CD4-positive, alpha-beta T cell treated with Interleukin-1 beta for 1 hour (primary cell): ENCODE data around the gene CDK5R2.
A peak's percentile ranks its signal among the peaks of the same experiment; 100 is the strongest.
"Not testable (repeated sequence)": the region's sequence is repeated elsewhere in the genome, so short reads cannot be mapped to it uniquely, and the experiment has no call there.

Source experiments
- DNase-seq, 2 donors: peaks; one replicate each; pipeline ENCODE4 v3.0.0-alpha.2; 2020 to 2022

Gene CDK5R2

DNA sequence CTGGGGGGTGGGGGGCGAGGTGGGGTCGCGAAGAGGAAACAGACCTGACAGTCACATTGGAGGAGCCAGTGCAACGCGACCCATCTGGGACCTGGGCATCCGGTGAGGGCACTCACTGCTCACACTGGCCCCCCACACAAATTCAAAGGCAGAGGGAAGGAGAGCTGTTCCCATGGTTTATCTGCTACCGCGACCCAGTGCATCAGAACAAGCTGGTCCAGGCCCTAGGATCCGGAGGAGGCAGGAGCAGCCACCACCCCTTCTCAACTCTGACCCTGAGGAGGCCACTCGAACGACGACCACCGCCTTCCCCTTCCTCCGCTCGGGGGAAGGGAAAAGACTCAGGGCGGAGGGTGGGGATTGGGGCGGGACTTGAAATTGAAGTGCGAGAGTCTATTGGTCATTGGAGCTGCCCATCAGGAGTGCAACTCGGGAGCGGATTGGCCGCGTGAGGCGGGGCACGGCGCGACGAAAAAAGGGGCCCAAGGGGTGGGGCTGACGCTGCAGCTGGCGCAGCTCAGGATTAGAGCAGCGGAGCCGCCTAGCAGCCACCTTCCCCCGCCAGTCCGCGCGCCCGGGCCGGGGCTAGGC is at the start of gene CDK5R2:
CDK5R2 (plus strand) TSS at position 526 of the 591 bp plus-strand sequence. CDS start 155 bp downstream, outside the sequence.
- peak; percentile 69 to 75 for DNase-seq

DNA sequence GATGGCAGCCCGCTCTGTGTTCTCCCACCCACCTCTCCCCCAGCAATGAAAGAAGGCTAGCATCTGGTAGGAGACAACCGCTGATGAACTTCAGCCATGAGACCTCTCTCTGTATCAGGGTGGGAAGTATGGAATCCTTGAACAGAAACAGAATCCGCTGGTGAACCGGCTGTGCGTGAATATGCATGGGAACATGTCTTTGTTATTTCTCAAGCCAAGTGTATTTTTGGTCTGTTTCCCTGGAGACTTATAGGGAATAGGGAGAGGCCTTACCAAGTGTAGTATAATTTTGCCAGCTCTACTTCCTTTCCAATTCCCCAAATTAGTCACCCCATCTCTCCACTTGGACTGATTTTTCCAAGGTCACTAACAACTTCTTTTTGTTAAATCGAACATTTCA is 48.7 kb upstream of the CDK5R2 start:
- DNase-seq: no peak

DNA sequence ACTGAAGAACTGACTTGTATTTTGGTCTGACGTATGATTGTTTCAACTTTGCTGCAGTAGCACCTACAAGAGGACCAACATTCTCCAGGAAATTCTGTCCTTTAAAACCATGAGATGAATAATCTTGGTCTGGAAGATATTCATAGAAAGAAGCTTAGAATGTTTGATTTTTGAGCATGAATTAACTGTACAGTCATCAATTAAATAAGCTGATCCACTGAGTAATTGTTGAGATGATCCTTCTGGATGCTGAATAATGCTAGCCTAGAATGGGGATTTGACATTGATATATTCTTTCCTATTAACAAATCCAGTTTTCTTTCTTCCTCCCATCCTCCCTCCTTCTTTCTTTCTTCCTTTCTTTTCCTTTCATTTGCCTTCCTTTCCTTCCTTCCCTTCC is 39.0 kb upstream of the CDK5R2 start:
- no peak for DNase-seq

DNA sequence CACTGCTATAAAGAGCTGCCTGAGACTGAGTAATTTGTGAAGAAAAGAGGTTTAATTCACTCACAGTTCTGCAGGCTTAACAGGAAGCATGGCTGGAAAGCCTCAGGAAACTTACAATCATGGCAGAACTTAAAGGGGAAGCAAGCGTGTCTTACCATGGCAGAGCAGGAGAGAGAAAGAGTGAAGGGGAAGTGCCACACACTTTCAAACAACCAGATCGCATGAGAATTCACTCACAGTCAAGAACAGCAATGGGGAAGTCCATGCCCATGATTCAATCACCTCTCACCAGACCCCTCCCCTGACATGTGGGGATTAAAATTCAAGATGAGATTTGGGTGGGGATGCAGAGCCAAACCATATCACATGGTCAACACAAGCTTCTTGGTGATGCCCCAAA is 34.7 kb upstream of the CDK5R2 start:
- DNase-seq: no peak

DNA sequence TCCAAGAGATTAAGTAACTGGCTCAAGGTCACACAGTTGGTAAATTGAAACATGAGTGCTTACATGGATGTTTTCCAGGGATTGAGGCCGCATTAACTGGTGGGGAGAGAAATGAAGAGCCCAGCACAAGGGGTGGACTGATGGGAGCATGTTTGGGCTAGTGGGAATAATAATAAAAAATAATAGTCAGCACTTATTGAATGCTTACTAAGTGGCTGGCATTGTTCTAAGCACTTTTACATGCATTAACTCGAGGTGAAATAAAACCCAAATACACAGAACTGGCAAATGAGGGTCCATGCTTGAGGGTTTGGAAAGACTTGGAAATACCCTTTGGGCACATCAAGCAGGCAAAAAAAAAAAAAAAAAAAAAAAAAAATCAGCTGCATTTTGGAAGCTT is 34.0 kb upstream of the CDK5R2 start:
- no peak for DNase-seq

DNA sequence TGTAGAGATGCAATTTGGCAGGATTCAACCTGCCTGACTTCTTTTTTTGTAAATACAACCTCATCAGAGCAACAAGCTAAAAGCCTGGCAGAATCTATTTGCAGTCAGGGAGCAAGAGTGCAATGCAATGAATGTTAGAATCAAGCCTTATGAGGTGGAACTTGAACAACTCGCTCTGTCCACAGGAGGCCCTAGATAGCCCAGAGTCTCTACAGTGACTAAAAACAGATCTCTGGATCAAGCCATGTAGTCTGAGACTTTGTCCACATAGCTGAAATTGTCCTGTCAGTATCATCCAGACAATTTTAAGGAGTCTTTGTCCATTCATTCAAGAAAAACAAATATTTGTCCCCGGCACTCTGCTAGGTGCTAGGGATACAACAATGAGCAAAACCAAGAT is 32.0 kb upstream of the CDK5R2 start:
- no peak for DNase-seq

DNA sequence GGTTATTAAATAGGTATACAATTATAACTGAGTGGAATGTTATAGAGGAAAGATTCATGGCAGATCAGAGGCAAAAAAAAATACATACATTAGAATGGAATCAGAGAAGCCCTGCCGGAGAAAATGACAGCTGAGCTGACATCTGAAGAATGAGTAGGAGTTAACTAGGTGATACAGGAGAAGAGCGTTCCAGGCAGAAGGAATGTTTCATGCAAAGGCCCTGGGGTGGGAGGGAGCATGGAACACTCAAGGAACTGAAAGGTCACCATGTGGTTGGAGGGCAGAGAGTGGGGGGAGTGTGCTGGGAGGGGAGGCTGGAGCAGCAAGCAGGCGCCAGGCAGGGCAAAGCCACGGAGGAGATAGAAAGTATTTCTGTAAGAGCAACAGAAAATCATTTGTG is 31.6 kb upstream of the CDK5R2 start:
- DNase-seq: no peak

DNA sequence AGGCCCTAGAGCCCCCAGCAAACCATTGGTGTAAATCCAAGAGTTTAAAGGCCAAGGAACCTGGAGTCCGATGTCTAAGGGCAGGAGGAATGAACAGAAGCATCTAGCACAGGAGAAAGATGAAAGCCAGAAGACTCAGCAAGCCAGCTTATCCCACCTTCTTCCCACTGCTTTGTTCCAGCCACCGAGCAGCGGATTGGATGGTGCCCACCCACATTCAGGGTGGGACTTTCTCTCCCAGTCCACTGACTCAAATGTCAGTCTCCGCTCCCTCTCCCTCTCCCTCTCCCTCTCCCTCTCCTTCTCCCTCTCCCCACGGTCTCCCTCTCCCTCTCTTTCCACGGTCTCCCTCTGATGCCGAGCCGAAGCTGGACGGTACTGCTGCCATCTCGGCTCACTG is 29.0 kb upstream of the CDK5R2 start:
- DNase-seq: not testable (repeated sequence)

DNA sequence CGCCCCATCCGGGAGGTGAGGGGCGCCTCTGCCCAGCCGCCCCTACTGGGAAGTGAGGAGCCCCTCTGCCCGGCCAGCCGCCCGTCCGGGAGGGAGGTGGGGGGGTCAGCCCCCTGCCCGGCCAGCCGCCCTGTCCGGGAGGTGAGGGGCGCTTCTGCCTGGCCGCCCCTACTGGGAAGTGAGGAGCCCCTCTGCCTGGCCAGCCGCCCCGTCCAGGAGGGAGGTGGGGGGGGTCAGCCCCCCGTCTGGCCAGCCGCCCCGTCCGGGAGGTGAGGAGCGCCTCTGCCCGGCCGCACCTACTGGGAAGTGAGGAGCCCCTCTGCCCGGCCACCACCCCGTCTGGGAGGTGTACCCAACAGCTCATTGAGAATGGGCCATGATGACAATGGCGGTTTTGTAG is 27.7 kb upstream of the CDK5R2 start:
- not testable (repeated sequence) for DNase-seq

DNA sequence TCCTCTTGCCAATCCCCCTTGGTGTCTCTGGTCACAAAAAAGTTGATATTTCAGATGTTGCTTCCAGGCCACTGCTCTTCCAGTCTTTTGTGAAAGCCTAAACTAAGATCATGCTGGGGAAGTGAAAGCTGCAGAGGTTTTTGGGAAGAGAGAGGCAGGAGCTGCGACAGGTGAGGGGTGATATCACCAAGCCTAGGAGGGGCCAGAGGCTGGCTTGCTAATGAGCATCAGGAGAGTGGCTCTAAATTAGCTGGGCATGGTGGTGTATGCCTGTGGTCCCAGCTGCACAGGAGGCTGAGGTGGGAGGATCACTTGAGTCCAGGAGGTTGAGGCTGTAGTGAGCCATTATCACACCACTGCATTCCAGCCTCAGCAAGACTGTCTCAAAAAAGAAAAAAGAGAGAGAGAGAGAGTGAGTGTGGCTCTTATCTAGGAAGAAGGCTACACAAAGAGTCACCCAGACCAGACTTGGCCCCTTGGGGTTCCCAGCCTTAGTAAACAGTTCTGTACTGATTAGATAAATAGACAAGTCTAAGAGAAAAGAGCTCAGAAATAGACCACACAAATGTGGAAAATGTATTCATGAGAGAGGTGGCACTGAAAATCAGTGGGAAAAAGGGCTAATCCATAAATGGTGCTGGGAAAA is 14.6 kb upstream of the CDK5R2 start:
- DNase-seq: no peak

DNA sequence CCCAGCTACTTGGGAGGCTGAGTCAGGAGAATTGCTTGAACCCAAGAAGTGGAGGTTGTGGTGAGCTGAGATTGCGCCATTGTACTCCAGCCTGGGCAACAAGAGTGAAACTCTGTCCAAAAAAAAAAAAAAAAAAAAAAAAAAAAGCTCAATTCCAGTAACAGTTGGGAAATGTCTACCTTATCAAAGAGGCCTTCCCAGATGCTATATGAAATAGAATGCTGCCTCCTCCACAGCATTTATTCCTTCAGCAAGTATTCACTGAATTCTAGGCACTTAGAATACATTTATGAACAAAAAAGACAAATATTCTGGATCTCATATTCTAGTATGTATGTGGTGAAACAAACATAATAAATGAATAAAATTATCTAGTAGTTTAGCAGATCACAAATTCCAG is 12.8 kb upstream of the CDK5R2 start:
- no peak for DNase-seq

DNA sequence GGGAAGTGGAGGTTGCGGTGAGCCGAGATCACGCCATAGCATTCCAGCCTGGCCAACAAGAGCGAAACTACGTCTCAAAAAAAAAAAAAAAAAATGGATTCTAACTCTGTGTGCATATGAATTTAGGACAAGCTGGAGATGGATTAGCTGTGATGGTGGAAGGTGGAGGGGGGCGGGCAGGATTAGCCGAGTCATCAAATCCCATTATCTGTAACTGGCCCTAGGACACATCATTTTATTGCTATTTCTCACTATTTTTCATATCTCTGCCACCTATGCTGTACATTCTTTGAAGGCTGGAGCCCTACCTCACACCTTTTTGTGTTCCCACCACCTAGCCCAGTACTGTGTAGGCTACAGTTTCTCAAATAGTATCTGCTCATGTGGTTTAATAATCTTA is 7.3 kb upstream of the CDK5R2 start:
- no peak for DNase-seq

DNA sequence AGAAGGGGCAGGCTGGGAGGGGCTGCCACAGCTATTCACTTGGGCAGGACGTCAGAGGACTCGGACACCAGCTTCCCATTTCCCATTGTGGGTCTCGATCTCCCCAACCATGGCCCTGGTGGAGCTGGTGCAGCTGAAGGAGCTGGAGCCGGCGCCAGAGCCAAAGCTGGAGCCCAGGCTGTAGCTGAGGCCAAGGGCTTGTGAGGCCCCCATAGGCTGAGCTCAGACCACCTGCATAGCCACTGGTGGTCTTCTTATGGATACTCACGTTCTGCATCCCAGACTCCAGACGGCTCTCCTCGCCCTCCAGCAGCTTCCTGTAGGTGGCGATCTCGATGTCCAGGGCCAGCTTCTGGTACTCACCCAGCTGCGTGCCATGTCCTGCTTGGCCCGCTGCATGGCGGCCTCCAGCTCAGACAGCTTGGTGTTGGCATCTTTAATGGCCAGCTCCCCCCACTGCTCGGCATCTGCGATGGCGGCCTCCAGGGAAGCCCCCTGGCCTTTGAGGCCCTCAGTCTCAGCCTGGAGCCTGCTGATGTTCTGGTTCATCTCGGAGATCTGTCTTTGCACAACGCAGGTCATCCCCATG is 6.0 kb upstream of the CDK5R2 start:
- DNase-seq: no peak

DNA sequence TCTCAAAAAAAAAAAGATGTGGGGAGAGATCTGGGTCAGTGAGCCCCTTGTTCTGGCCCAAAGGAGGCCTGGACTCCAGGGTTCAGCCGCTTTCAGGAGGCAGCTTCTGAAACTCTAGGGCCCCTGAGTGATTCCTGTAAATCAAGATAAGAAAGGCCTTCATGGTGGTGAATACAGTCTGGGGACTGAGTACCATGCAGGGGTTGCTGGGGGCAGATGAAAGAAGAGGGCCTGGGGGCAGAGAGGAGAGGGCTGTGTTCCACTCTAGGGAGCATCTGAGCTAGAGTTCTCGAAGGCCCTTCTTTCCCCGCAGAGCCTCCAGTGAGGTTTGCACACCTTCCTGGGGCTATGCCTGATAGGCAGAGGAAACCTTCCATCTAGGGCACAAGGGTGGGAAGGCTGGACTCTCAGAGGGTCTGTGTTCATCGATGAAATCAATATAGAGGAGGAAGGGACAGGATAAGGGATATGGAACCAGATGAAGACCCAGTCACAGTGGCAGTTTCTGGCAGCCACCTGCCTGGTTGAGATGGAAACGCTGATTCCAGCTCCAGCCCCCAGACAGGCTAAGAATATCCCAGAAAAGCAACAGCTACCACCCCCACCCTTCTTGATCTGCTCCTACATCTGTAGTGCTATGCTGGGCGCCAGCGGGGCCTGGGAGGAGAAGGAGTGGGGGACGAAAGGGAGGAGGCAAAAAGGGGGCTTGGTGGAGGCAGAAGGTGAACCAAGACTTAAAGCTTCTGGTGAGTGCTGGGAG is 4.7 kb upstream of the CDK5R2 start:
- DNase-seq: no peak

DNA sequence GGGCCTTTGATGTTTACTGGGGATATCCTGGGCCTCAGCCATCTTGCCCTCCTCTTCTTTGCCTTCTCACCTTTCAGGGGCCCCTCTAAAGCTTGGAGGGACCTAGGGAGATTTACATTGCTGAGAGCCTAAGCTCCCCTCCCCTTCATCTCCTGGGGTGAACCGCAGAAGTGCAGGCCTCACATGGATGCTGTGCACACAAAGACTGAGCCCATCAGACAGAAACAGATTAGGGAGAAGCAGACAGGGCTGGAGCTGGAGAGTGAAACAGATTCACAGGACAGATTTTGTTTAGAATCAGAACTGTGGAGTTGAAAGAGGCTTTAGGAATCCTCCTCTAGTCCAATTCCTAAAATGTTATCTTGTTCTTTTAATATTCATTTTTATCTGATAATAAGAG is 3.4 kb upstream of the CDK5R2 start:
- DNase-seq: no peak

DNA sequence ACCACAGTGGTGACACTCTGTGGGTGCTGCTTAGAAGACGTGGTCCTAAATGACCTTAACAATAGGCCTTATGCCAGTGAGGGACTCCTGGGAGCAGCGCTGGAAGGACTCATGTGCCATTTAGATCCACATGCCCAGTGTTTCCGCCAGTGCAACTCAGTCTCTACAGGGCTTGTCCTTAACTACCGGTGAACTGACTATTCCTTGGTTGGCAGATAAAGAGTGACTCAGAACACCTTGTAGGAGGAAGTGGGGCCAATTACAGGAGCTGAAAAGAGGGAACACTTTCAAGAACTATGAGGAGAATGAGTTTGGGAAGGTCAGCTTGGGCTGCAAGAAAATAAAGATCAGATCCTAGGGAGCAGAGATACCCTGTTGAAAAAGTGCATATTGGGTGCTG is 1.8 kb upstream of the CDK5R2 start:
- no peak for DNase-seq

DNA sequence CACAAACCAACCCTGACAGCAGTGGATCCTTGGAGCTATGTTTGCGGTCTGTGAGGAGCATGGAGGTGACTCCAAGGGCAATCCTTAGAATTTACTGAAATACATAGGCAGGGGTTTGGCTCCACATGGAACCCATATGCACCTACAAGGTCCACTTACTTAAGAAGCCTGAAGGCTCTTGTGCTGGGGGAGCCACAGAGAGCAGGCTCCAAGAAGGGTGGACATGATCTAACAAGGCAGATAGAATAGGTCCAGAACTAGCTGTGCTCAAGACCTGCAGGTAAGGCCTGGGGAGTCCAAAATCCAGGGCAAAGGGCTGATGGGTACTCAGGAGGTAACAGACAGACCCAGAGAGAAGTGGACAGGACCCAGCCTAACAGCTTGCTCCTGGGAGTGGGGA is 1.2 kb upstream of the CDK5R2 start:
- no peak for DNase-seq

DNA sequence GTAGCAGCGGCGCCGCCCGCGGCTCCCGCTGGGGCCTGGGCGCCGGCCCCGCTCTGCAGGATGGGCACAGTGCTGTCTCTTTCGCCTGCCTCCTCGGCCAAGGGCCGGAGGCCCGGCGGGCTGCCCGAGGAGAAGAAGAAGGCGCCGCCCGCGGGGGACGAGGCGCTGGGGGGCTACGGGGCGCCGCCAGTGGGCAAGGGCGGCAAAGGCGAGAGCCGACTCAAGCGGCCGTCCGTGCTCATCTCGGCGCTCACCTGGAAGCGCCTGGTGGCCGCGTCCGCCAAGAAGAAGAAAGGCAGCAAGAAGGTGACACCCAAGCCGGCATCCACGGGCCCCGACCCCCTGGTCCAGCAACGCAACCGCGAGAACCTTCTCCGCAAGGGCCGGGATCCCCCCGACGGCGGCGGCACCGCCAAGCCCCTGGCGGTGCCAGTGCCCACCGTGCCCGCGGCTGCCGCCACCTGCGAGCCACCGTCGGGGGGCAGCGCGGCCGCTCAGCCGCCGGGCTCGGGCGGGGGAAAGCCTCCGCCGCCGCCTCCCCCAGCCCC is 369 bp downstream of the CDK5R2 start:
- DNase-seq: no peak

DNA sequence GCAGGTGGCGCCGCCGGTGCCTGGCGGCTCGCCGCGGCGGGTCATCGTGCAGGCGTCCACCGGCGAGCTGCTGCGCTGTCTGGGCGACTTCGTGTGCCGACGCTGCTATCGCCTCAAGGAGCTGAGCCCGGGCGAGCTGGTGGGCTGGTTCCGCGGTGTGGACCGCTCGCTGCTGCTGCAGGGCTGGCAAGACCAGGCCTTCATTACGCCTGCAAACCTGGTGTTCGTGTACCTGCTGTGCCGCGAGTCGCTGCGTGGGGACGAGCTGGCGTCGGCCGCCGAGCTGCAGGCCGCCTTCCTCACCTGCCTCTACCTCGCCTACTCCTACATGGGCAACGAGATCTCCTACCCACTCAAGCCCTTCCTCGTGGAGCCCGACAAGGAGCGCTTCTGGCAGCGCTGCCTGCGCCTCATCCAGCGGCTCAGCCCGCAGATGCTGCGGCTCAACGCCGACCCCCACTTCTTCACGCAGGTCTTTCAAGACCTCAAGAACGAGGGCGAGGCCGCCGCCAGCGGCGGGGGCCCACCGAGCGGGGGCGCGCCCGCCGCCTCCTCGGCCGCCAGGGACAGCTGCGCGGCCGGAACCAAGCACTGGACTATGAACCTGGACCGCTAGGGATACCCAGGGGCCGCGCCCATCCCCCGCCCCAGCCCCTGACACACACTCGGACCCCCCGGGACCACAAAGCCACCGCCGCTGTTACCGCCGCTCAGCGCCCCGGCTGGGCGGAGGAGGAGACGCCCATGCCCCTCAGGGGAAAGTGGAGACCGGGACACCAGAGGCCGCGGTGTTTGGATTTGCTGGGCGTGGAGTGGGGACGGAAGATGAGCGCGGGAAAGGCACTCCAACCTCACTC is 1.1 kb downstream of the CDK5R2 start:
- DNase-seq: no peak

DNA sequence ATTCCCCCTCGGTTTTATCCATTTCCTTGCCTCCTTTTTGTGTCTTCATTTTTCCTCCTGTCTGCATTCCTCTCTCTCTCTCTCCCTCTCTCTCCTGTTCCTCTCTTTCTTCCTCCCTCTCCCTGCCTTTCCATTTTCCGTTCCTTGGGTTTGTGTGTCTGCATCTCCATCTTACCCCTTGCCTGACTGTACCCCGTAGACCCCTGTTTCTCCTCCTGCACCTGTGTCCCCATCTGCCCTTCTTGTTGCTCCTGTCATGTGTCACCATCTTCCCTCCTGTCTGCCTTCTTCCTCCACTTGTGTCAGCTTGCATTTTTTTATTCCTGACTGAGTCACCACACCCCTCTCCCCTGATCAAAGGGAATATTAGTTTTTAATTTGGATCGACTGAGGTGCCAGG is 1.8 kb downstream of the CDK5R2 start:
- DNase-seq: no peak

DNA sequence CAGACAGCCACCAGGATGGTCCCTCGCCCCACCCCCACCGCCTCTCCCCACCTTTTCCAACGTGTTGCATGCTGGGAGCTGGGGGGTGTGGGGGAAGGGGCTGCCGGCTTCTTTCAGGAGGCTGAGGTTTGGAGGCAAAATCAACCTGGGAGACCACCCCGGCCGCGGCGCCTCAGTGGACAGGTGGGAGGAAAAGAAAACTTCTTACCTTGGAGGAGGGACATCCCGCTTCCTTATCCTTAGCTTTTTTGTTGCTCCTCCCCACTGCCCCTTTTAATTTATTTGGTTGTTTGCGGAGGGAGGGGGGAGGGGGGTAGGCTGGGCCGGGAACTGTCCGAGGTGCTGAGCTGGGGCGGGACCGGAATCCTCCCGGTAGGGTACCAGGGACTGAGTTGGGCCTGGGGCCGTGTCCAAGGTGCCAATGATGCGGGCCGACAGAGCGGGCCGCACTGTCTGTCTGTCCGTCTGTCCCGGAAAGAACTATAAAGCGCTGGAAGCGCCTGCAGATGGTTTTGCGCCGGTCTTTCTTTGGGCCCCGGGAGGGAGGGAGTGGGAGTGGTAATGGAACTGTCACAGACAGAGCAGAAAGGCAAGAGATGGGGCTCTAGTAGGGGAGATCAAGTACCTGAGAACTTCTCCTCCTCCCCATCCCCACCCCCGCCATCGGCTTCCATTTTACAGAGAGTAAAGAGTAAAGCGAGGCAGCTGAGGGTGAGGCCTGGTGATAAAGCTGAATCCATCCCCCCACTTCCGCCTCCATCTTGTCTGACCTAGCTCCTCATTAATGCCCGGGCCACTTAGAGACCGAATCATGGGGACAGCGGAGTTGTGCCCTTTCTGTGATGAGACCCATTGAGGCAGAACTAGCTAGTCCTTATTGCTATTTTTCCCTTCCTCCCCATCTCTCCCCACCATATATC is 2.4 kb downstream of the CDK5R2 start:
- no peak for DNase-seq
